Mesothelial cell of epicardium (in vitro differentiated cells): ENCODE measurements around the gene ANK2. TPM values are rescaled to one million over a fixed set of nuclear protein-coding genes. Genes with fewer than 3 reads are reported as not detected.
A peak's percentile ranks its signal among the peaks of the same experiment; 100 is the strongest.

ENCODE experiments used
- DNase-seq, 2 experiments: peaks; one replicate each; pipeline ENCODE4 v3.0.0; 2021; ENCODE audit warnings: low spot score in 2 of 2; ENCODE audit not compliant: unreplicated experiment in 2 of 2
- H3K27ac Mint-ChIP-seq: 2 replicates; pipeline ENCODE4 v1.8.0; 2021; ENCODE audit warnings: mixed read lengths
- H3K27me3 Mint-ChIP-seq: 2 replicates; pipeline ENCODE4 v1.8.0; 2021; ENCODE audit warnings: low read depth, mixed read lengths
- H3K36me3 Mint-ChIP-seq: 2 replicates; pipeline ENCODE4 v1.8.0; 2021; ENCODE audit warnings: mixed read lengths
- H3K4me1 Mint-ChIP-seq: 2 replicates; pipeline ENCODE4 v1.8.0; 2021; ENCODE audit warnings: mixed read lengths
- H3K4me3 Mint-ChIP-seq: 2 replicates; pipeline ENCODE4 v1.8.0; 2021; ENCODE audit warnings: mild to moderate bottlenecking, moderate library complexity, mixed read lengths
- H3K9me3 Mint-ChIP-seq: 2 replicates; pipeline ENCODE4 v1.8.0; 2021; ENCODE audit warnings: mixed read lengths
- total RNA-seq: library from RNA; stranded (reverse); gene quantifications from 3 replicates; pipeline ENCODE4 v1.2.1, GENCODE V29; 2021
- TF ChIP-seq, protein P1 (sequence below): fragments of 200-600 bp; sonication (generic); IDR thresholded peaks from one replicate; pipeline ENCODE4 v1.5.0; 2021; ENCODE audit warnings: antibody characterized with exemption; ENCODE audit not compliant: unreplicated experiment

Gene ANK2
- total RNA-seq, 1 donor from 2014 or later: 9.2 TPM

GRCh38 chr4:113160548-113160947 lies 111.1 kb downstream of the ANK2 start:
- Mint-ChIP-seq H3K36me3 (no peaks in the 10 kb centered on the region), H3K9me3 (no peaks in the 10 kb centered on the region), H3K27me3 (no peaks in the 10 kb centered on the region), H3K4me3 (no peak overlapping the region), H3K27ac (peak overlapping the region; percentile 44), H3K4me1 (peaks cover 21% of the 10 kb centered on the region)
- no peak for DNase-seq
- TF ChIP-seq, protein P1, sequence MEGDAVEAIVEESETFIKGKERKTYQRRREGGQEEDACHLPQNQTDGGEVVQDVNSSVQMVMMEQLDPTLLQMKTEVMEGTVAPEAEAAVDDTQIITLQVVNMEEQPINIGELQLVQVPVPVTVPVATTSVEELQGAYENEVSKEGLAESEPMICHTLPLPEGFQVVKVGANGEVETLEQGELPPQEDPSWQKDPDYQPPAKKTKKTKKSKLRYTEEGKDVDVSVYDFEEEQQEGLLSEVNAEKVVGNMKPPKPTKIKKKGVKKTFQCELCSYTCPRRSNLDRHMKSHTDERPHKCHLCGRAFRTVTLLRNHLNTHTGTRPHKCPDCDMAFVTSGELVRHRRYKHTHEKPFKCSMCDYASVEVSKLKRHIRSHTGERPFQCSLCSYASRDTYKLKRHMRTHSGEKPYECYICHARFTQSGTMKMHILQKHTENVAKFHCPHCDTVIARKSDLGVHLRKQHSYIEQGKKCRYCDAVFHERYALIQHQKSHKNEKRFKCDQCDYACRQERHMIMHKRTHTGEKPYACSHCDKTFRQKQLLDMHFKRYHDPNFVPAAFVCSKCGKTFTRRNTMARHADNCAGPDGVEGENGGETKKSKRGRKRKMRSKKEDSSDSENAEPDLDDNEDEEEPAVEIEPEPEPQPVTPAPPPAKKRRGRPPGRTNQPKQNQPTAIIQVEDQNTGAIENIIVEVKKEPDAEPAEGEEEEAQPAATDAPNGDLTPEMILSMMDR: no peak

DNA sequence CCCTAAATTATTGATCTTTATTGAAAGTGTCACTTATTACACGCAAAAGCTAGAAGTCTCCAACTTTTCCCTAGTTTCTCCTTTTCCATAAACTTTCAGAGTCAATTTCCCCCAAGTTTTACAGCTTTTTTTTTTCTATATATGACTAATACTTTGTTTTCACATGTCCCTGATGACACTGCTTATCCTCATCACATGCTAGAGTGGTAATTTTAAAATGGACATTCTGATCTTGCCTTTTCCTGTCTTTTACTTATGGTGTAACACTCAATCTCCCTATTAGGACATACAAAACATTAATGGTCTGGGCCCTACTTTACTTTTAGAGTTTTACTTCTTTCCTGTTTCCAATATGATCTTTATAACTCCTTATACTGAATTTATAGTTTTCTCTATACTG lies 112.6 kb downstream of the ANK2 start:
- Mint-ChIP-seq H3K4me3 (no peak overlapping the region), H3K4me1 (peaks cover 19% of the 10 kb centered on the region), H3K9me3 (no peaks in the 10 kb centered on the region), H3K27ac (peak overlapping the region; percentile 35), H3K36me3 (no peaks in the 10 kb centered on the region), H3K27me3 (no peaks in the 10 kb centered on the region)
- no peak for DNase-seq
- TF ChIP-seq, protein P1: no peak

DNA sequence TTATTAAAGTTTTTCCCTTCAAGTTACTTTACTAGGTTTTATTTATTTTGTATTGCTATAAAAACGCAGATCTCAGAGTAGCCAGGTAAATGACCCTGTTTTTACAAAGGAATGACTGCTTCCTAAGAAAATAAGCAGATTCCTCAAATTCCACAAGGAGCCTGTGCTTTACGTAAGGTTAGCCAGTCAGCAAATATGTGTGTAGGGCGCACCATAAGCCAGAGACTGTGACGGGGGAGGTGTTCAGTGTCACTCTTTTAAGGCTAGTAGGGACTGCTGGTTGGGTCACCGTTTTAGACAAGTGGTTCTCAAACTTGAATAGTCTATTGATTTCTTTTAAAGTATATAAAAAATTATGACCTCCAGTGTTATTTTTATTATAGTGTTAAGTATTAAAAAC lies 119.9 kb downstream of the ANK2 start:
- Mint-ChIP-seq H3K4me3 (no peak overlapping the region), H3K27ac (peak overlapping the region; percentile 89), H3K4me1 (peaks cover 34% of the 10 kb centered on the region), H3K36me3 (no peaks in the 10 kb centered on the region), H3K9me3 (no peaks in the 10 kb centered on the region), H3K27me3 (no peaks in the 10 kb centered on the region)
- no peak for DNase-seq
- TF ChIP-seq, protein P1: no peak

DNA sequence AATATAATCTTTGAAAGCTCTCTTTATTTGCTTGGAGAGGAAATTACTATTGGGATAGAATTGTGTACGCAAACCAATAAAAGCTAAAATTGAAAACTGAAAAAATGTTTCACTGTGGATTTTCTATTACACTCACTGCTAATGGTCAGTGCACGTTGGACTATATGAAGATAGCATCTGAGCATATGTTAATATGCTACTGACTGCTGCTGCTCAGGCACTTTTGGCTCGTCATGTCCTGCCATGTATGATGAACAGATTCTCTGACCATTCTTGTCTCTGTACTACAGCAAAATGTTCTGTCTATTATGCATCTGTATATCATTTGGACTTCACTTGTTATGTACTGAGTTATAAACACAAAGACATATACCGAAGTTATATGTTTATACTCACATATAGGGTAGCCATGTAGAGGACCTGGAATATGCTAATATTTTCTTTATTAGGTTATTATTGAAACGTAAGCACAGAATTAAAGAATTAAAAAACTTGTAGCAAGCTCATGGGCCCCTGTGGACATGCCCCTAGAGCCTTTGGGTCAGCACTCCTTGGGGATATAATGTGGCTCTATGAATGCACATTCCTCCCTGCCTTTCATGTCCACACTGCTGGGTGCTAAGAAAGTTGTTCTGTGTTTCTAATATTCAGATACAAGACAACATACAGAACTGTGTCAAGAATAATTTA lies 120.8 kb downstream of the ANK2 start:
- Mint-ChIP-seq H3K9me3 (no peaks in the 10 kb centered on the region), H3K4me1 (peaks cover 34% of the 10 kb centered on the region), H3K36me3 (no peaks in the 10 kb centered on the region), H3K4me3 (no peak overlapping the region), H3K27me3 (no peaks in the 10 kb centered on the region), H3K27ac (peak overlapping the region; percentile 79)
- no peak for DNase-seq
- TF ChIP-seq, protein P1: no peak

- no peaks in the 10 kb centered on the region for H3K9me3 Mint-ChIP-seq
- no peaks in the 10 kb centered on the region for H3K27me3 Mint-ChIP-seq
- TF ChIP-seq, protein P1: no peak
- no peak for DNase-seq
- H3K4me1 Mint-ChIP-seq: peaks cover 34% of the 10 kb centered on the region
- H3K36me3 Mint-ChIP-seq: no peaks in the 10 kb centered on the region
- H3K4me3 Mint-ChIP-seq: no peak overlapping the region
- H3K27ac Mint-ChIP-seq: peak overlapping the region; percentile 79
Observed at GRCh38 chr4:113170805-113171468, 121.5 kb downstream of the ANK2 start.
